Glomerular visceral epithelial cell (primary cell): ENCODE data around the gene ARL2.
"Not testable (repeated sequence)": the region's sequence is repeated elsewhere in the genome, so short reads cannot be mapped to it uniquely, and the experiment has no call there.

Experiments used
- DNase-seq: peaks from one replicate; pipeline ENCODE4 v3.0.0-alpha.2; 2016; ENCODE audit errors: extremely low spot score

ARL2 gene

DNA sequence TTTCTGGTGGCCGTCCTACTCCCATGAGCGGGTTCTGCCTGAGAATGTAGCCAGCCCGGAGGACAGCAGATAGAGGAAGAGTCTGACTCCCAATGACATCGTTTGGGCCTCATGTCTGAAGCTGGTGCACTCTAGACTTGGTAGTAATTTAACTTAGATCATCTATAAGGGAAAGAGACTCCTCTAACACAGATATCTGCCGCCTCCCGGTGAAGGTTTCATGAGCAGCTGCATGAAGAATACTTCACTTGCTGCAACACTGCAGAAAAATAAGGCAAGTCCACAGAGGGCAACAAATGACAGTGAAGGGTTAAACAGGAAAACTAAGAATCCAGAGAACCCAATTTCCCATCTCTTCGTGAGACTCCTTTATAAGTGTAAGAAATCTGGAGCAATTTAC is 5.9 kb upstream of the ARL2 start:
- no peak for DNase-seq

GRCh38 chr11:65008873-65009272 is 5.1 kb upstream of the ARL2 start:
- no peak for DNase-seq

- peak; percentile 85 for DNase-seq
Observed at GRCh38 chr11:65013130-65013887, 651 bp upstream of the ARL2 start.

DNA sequence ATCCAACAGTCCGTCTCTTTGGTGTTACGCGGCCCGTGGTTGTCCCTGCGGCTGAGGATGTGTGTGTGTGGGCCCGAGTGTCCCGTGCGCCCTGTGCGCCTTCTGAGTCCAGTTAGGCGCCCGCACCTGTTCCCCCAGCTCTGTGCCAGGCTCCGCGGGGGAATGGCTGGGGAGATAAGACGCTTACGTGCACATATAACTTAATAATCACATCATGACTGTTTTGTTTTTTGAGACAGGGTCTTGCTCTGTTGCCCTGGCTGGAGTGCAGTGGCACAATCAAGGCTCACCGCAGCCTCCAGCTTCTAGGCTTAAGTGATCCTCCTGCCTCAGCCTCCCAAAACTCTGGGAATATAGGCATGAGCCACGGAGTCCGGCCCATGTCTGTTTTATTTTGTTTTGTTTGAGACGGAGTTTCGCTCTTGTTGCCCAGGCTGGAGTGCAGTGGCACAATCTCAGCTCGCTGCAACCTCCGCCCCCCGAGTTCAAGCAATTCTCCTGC is 817 bp downstream of the ARL2 start:
- no peak for DNase-seq

DNA sequence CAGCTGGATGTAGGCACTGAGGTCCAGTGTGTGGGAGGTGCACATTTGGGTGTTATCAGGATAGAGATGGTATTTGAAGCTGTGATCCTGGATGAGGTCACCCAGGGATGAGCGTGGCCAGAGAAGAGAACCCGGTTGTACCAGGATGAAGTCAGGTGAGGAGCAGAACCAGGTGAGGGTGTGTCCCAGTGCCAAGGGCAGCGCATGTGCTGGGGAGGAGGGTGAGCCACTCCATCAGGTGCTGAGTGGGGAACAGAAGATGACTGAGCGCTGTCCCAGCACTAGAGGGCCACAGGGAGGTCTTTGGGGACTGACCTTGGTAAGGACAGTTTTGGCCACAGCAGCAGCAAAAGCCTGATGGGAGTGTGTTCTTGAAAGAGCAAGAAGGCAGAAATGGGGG is 2.7 kb downstream of the ARL2 start:
- no peak for DNase-seq

DNA sequence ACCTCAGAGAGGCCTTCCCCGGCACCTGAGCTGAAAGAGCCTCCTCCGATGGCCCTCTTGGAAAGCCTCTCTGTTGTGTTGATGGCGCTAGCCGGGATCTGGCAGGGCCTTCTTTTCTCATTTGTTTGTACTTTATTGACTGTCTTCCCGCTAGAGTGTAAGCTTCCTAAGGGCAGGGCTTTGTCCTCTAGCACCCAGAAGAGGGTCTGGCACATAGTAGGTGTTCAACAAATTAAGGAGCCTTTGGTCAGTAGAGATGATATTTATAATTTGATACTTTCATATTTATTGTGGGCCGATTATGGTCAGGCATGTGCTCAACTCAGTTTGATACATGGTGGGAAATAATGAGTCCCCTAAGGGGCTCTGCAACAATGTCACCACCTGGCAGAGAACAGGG is 4.0 kb downstream of the ARL2 start:
- DNase-seq, result no peak

DNA sequence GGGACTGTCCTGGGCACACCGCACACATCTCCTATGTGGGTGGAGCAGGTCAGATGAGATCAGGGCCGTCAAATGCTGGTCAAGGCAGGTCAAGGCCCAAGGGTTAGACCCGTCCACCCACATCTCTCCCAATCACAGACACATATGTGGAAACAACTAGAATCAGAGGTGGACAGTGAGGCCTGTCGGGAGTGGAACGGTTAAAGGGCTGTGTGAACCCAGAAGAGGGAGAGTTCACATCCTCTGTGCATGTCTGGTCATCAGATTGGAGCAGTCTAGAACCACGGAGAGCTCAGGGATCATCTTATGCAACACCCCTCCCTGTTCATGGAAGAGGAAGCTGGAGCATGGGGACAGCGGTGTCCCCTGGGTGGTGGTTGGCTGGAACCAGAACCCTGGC is 5.9 kb downstream of the ARL2 start:
- no peak for DNase-seq

DNA sequence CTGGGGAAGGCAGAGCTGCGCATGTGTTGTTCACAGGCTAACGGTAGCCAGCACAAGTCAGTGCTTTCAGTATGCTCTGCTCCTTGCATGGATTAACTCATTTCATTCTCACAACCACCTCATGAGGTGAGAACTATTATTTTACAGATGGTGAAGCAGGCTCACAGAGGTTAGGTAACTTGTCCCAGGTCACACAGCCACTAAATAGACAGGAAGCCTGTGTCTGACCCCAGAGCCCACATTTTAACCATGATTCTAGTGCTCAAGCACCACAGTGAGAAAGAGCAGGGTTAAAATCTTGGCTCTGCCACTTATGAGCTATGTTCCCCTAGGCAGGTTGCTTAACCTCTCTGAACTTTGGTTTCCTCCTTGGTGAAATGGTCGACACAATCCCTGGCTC is 7.0 kb downstream of the ARL2 start:
- no peak for DNase-seq

DNA sequence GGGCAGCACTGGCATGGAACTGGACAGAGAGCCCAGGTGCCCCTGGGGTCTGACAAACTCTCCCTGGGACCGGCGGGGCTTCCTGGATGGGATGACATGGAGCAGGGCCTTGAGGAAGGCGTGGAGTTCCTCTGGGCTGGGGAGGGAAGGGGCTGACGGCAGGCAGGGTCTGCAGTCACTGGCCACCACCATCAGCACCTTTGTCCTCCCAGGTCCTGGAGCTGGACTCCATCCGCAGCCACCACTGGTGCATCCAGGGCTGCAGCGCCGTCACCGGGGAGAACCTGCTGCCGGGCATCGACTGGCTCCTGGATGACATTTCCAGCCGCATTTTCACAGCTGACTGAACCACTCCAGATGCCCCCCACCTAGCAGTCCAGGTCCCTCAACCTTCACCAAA is 7.5 kb downstream of the ARL2 start:
- DNase-seq, result no peak

GRCh38 chr11:65023502-65023901 is 9.5 kb downstream of the ARL2 start:
- not testable (repeated sequence) for DNase-seq

DNA sequence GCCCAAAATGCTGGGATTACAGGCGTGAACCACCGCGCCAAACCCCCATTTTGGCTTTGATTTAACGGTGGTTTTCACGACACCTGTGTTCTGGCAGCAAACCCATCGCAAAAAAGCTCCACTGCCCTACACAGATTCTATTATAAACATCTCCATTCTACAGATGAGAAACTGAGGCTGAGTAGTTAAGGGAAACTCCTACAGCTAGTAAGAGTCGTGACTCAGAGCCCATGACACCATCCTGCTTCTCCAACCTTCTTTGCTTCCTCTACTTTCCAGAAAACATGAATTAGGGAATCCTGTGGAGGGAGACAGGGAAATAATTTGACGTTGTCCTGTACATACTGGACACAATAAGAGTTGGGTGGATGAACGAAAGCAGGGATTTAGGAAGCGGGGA is 12.8 kb downstream of the ARL2 start:
- no peak for DNase-seq

- peak; percentile 96 for DNase-seq
Observed at GRCh38 chr11:65027213-65028067, 13.5 kb downstream of the ARL2 start, which contains the start of gene SNX15. Gene SNX15, plus strand, starts transcription at chr11:65027439. Its CDS starts 99 bp downstream, at chr11:65027538.

DNA sequence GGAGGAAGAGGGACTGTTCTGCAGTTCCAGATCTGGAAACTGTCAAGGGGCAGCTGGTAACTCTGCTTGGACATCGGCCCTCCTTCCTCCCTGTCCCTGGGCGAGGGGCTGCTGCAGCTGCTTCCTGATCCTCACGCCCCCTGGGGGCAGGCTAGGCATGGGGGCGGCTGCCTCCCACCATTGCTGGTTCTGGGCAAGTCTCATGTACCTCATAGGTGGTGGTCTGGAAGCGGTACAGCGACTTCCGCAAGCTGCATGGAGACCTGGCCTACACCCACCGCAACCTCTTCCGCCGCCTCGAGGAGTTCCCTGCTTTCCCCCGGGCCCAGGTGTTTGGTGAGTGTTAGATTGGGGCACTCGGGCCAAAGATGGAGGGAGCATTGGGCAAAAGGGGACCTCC is 18.3 kb downstream of the ARL2 start:
- no peak for DNase-seq

DNA sequence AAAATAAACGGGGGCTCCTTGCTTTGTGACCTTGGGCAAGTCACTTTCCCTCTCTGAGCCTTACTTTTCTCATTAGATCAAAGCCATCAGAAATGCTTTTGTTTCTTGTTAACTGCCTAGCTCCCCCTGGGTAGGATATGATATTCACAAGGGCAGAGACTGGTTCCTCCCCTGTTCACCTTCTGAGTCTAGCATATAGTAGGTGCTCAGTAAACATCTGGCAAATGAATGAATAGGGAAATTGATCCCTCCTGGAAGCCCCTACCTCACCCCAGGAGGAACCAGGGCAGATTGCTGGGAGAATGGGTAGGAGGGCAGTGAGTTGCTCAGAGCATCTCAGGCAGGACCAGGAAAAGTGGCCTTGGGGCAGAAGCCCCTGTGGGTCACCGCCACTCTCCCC is 20.5 kb downstream of the ARL2 start:
- DNase-seq, result no peak

DNA sequence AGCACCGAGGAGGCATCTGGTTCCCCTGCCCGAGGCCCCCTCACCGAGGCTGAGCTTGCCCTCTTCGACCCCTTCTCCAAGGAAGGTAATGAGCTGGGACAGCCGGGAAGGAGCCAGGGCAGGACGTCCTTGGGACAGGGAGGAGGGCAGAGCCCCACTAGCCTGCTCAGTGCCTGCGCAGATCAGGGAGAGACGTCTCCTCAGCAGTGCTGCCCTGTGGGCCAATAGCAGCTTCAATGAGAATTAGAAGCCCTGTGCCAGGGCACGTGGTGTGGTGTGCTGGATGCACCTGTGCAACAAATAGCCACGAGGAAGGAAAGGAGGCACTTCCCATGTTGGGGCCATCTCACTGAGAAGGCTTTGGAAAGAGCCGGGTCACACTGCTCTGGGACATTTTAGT is 21.6 kb downstream of the ARL2 start:
- no peak for DNase-seq

DNA sequence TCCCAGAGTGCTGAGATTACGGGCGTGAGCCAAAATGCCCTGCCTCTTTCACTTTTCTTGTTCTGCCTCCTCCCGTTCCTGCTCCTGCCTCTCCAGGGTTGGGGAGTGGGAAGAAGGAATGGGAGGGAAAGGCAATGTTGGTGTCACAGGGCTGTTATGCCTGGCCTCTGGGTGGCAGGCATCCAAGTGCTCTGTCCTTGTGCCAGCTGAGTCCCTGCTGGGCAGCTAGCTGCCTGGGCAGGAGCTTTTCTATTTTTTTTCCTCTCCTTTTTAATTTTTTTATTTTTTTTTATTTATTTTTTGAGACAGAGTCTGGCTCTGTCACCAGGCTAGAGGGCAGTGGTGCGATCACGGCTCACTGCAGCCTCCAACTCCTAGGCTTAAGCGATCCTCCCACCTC is 23.0 kb downstream of the ARL2 start:
- no peak for DNase-seq

- no peak for DNase-seq
Observed at GRCh38 chr11:65040520-65040846, 26.5 kb downstream of the ARL2 start.

GRCh38 chr11:65040847-65041622 is 27.1 kb downstream of the ARL2 start, which contains the start of gene SAC3D1:
Gene SAC3D1, plus strand, starts transcription at chr11:65041210. Its CDS starts 83 bp downstream, at chr11:65041293.
- peak; percentile 95 for DNase-seq

GRCh38 chr11:65042891-65043290 is 28.9 kb downstream of the ARL2 start:
- DNase-seq, result no peak

GRCh38 chr11:65043881-65044501 is 30.0 kb downstream of the ARL2 start:
- DNase-seq, result no peak

- DNase-seq, result no peak
Observed at GRCh38 chr11:65045061-65045460, 31.1 kb downstream of the ARL2 start.

- DNase-seq, result no peak
Observed at GRCh38 chr11:65045728-65046127, 31.8 kb downstream of the ARL2 start.
